ENCODE results near the gene C2CD4D.

DNA sequence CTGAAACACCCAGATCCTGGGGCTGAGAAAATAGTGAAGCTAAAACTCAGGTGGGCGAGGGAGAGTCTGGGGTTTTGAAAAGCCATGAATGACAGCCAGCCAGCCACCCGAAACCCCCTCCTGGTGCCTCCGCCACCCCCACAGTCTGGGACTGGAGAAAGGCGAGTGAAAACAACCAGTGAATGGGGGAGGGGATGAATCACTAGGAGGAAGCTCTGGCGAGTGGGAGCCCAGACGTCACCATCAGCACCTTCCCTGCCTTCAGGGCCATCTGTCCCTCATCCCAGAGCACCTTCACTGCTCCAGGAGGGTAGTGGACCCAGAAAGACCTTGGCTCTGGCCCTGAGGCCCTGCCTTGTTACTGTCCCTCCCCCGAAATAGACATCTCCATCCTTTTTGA lies 17.2 kb downstream of the C2CD4D start:
- TF ChIP-seq, protein P1, sequence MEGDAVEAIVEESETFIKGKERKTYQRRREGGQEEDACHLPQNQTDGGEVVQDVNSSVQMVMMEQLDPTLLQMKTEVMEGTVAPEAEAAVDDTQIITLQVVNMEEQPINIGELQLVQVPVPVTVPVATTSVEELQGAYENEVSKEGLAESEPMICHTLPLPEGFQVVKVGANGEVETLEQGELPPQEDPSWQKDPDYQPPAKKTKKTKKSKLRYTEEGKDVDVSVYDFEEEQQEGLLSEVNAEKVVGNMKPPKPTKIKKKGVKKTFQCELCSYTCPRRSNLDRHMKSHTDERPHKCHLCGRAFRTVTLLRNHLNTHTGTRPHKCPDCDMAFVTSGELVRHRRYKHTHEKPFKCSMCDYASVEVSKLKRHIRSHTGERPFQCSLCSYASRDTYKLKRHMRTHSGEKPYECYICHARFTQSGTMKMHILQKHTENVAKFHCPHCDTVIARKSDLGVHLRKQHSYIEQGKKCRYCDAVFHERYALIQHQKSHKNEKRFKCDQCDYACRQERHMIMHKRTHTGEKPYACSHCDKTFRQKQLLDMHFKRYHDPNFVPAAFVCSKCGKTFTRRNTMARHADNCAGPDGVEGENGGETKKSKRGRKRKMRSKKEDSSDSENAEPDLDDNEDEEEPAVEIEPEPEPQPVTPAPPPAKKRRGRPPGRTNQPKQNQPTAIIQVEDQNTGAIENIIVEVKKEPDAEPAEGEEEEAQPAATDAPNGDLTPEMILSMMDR (IDR thresholded peaks at IDR 0.05): no peak
- no peak for TF ChIP-seq POLR2AphosphoS5 (IDR thresholded peaks at IDR 0.05; ENCODE audit: insufficient read depth in 1 of 2, low read depth in 1 of 2)
